ENCODE results near the gene ITCH. TPM values are rescaled to one million over a fixed set of nuclear protein-coding genes. Genes with fewer than 3 reads are reported as not detected.

The ITCH gene
- polyA plus RNA-seq, 1 donor from 2014 or later = 39.5 TPM

DNA sequence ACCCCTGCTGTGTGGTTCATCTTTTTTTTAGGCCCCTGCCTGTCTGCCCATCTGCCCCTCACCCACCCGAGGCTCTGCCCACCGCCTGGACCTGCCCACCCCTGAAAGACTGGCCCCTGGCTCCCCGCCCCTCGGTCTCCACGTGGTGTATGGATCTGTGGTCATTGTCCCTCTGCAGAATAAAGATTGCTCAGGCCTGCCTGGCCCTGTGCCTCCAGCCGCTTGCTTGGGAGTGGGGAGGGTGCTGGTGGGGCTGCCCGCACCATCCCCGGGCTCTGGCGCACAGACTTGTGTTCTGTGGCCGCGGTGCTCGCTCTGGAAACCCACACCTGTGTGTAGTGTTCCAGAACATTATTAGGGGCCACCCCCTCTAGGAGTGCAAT, 197.1 kb downstream of the ITCH start:
- no peaks in the 10 kb centered on the region for H3K27me3 ChIP-seq (ENCODE audit: insufficient read depth, low read depth, low read length)
- H3K9me2 ChIP-seq (ENCODE audit: insufficient read depth, low read length) = no peaks in the 10 kb centered on the region
- no peak overlapping the region for H3K27ac ChIP-seq (ENCODE audit: low read length)
- H3F3A ChIP-seq (ENCODE audit: insufficient read depth, low read length, poor library complexity, severe bottlenecking) = no peaks in the 10 kb centered on the region
- H3K79me2 ChIP-seq (replicated peaks; ENCODE audit: insufficient read depth, low read length) = no peaks in the 10 kb centered on the region
- no peak overlapping the region for H2AFZ ChIP-seq (ENCODE audit: low read depth, low read length)
- no peak overlapping the region for H3K4me3 ChIP-seq (ENCODE audit: low read length)
- H3K4me2 ChIP-seq (ENCODE audit: low read length) = no peak overlapping the region
- no peaks in the 10 kb centered on the region for H4K20me1 ChIP-seq (ENCODE audit: insufficient read depth)
- no peaks in the 10 kb centered on the region for H3K9me3 ChIP-seq (ENCODE audit: low read length)
- H3K9ac ChIP-seq (ENCODE audit: low read length) = no peak overlapping the region
- TF ChIP-seq SMC3 (conservative IDR thresholded peaks at IDR 0.05; ENCODE audit: poor library complexity) (no peak), TAF1 (IDR thresholded peaks at IDR 0.05; ENCODE audit: low read depth) (no peak), EP300 (conservative IDR thresholded peaks at IDR 0.05; ENCODE audit: poor library complexity, severe bottlenecking) (no peak), EZH2 (IDR thresholded peaks at IDR 0.05; ENCODE audit: borderline replicate concordance, insufficient read depth, low read length, poor library complexity, severe bottlenecking) (no peak), MXI1 (conservative IDR thresholded peaks at IDR 0.05; ENCODE audit: poor library complexity, severe bottlenecking) (no peak), POLR2AphosphoS5 (IDR thresholded peaks at IDR 0.05) (no peak), RAD21 (conservative IDR thresholded peaks at IDR 0.05) (no peak)
- TF ChIP-seq, protein P1, sequence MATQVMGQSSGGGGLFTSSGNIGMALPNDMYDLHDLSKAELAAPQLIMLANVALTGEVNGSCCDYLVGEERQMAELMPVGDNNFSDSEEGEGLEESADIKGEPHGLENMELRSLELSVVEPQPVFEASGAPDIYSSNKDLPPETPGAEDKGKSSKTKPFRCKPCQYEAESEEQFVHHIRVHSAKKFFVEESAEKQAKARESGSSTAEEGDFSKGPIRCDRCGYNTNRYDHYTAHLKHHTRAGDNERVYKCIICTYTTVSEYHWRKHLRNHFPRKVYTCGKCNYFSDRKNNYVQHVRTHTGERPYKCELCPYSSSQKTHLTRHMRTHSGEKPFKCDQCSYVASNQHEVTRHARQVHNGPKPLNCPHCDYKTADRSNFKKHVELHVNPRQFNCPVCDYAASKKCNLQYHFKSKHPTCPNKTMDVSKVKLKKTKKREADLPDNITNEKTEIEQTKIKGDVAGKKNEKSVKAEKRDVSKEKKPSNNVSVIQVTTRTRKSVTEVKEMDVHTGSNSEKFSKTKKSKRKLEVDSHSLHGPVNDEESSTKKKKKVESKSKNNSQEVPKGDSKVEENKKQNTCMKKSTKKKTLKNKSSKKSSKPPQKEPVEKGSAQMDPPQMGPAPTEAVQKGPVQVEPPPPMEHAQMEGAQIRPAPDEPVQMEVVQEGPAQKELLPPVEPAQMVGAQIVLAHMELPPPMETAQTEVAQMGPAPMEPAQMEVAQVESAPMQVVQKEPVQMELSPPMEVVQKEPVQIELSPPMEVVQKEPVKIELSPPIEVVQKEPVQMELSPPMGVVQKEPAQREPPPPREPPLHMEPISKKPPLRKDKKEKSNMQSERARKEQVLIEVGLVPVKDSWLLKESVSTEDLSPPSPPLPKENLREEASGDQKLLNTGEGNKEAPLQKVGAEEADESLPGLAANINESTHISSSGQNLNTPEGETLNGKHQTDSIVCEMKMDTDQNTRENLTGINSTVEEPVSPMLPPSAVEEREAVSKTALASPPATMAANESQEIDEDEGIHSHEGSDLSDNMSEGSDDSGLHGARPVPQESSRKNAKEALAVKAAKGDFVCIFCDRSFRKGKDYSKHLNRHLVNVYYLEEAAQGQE (IDR thresholded peaks at IDR 0.05; ENCODE audit: borderline replicate concordance) = no peak
- TF ChIP-seq, protein P2, sequence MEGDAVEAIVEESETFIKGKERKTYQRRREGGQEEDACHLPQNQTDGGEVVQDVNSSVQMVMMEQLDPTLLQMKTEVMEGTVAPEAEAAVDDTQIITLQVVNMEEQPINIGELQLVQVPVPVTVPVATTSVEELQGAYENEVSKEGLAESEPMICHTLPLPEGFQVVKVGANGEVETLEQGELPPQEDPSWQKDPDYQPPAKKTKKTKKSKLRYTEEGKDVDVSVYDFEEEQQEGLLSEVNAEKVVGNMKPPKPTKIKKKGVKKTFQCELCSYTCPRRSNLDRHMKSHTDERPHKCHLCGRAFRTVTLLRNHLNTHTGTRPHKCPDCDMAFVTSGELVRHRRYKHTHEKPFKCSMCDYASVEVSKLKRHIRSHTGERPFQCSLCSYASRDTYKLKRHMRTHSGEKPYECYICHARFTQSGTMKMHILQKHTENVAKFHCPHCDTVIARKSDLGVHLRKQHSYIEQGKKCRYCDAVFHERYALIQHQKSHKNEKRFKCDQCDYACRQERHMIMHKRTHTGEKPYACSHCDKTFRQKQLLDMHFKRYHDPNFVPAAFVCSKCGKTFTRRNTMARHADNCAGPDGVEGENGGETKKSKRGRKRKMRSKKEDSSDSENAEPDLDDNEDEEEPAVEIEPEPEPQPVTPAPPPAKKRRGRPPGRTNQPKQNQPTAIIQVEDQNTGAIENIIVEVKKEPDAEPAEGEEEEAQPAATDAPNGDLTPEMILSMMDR (IDR thresholded peaks at IDR 0.05; ENCODE audit: poor library complexity, severe bottlenecking) = no peak
- no peaks in the 10 kb centered on the region for H3K36me3 ChIP-seq (ENCODE audit: insufficient read depth, low read length)

DNA sequence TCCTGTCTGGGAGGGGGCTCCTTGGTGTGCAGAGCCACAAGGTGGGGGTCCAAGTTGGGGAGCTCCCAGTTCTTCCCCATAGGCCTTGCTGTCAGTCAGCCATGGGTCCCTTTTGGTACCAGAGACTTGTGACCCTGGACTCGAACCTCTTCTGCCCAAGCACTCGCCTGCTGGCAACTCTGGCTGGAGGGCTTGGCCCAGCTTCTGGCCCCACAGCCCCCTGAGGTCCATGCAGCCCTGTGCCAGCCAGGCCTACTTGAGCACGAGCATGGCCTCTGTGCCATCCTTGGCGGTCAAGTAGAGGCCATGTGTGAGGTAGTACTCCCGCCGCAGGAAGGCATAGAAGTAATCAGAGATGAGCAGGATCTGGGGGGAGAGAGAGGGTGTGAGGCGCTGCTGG, 197.5 kb downstream of the ITCH start:
- Histone ChIP-seq H3K79me2 (replicated peaks; ENCODE audit: insufficient read depth, low read length) (no peaks in the 10 kb centered on the region), H4K20me1 (ENCODE audit: insufficient read depth) (no peaks in the 10 kb centered on the region), H3K36me3 (ENCODE audit: insufficient read depth, low read length) (no peaks in the 10 kb centered on the region), H3F3A (ENCODE audit: insufficient read depth, low read length, poor library complexity, severe bottlenecking) (no peaks in the 10 kb centered on the region), H3K4me2 (ENCODE audit: low read length) (no peak overlapping the region), H3K9ac (ENCODE audit: low read length) (no peak overlapping the region), H3K27me3 (ENCODE audit: insufficient read depth, low read depth, low read length) (no peaks in the 10 kb centered on the region), H3K4me3 (ENCODE audit: low read length) (no peak overlapping the region), H2AFZ (ENCODE audit: low read depth, low read length) (no peak overlapping the region), H3K9me3 (ENCODE audit: low read length) (no peaks in the 10 kb centered on the region), H3K9me2 (ENCODE audit: insufficient read depth, low read length) (no peaks in the 10 kb centered on the region), H3K27ac (ENCODE audit: low read length) (no peak overlapping the region)
- TF ChIP-seq TAF1 (IDR thresholded peaks at IDR 0.05; ENCODE audit: low read depth) (no peak), POLR2AphosphoS5 (IDR thresholded peaks at IDR 0.05) (no peak), EP300 (conservative IDR thresholded peaks at IDR 0.05; ENCODE audit: poor library complexity, severe bottlenecking) (no peak), RAD21 (conservative IDR thresholded peaks at IDR 0.05) (no peak), SMC3 (conservative IDR thresholded peaks at IDR 0.05; ENCODE audit: poor library complexity) (no peak), MXI1 (conservative IDR thresholded peaks at IDR 0.05; ENCODE audit: poor library complexity, severe bottlenecking) (no peak), EZH2 (IDR thresholded peaks at IDR 0.05; ENCODE audit: borderline replicate concordance, insufficient read depth, low read length, poor library complexity, severe bottlenecking) (no peak)
- TF ChIP-seq, protein P2 (IDR thresholded peaks at IDR 0.05; ENCODE audit: poor library complexity, severe bottlenecking) = no peak
- TF ChIP-seq, protein P1 (IDR thresholded peaks at IDR 0.05; ENCODE audit: borderline replicate concordance) = no peak

Data from neural cell (in vitro differentiated cells).